OCI-LY3 (cell line): Measurements from ENCODE around the gene TESK1.

Source experiments
- CTCF ChIP-seq: fragments of 200-600, 300-600 bp; sonication (generic); IDR thresholded peaks from 2 replicates; pipeline ENCODE4 v1.5.1; 2014; ENCODE audit warnings: antibody characterized with exemption, low read length, low read depth
- EZH2phosphoT487 ChIP-seq: fragments of 200-600 bp; shearing (Covaris generic); IDR thresholded peaks from 2 replicates; pipeline ENCODE4 v1.6.1; 2018; ENCODE audit warnings: antibody characterized with exemption, mixed run types, low read depth

- TF ChIP-seq CTCF (no peak), EZH2phosphoT487 (no peak)
These were observed 51.3 kb downstream of the TESK1 start for GRCh38 chr9:35656348-35656747.
